ENCODE data around the gene GRID2. TPM values are rescaled to one million over a fixed set of nuclear protein-coding genes. Genes with fewer than 3 reads are reported as not detected.

GRID2 gene
- total RNA-seq, 1 donor from 2014 or later, result 0.17 TPM

- no peak overlapping the region for H3K27ac Mint-ChIP-seq
- H3K27me3 ChIP-seq, result no peaks in the 10 kb centered on the region
- H3K4me3 ChIP-seq, result no peak overlapping the region
- no peaks in the 10 kb centered on the region for H4K20me1 ChIP-seq (ENCODE audit: low read depth)
- no peak overlapping the region for H3K4me3 Mint-ChIP-seq
- no peak for DNase-seq (ENCODE audit: low spot score)
- H2AFZ ChIP-seq (replicated peaks), result no peak overlapping the region
- H3K79me2 ChIP-seq (ENCODE audit: low read depth), result no peaks in the 10 kb centered on the region
- H3K4me1 Mint-ChIP-seq, result no peaks in the 10 kb centered on the region
- H3K27ac ChIP-seq, result no peak overlapping the region
- H3K4me1 ChIP-seq, result no peaks in the 10 kb centered on the region
- no peaks in the 10 kb centered on the region for H3K9me3 ChIP-seq (ENCODE audit: low read depth)
- no peaks in the 10 kb centered on the region for H3F3A ChIP-seq (ENCODE audit: low read depth)
- no peaks in the 10 kb centered on the region for H3K36me3 ChIP-seq
- peaks cover 9% of the 10 kb centered on the region for H3K9me3 Mint-ChIP-seq
- TF ChIP-seq EZH2phosphoT487 (IDR thresholded peaks at IDR 0.05) (no peak), EZH2 (IDR thresholded peaks at IDR 0.05) (no peak), CTCF (IDR thresholded peaks at IDR 0.05) (no peak)
- no peak overlapping the region for H3K4me2 ChIP-seq
- peaks cover 2% of the 10 kb centered on the region for H3K27me3 Mint-ChIP-seq (ENCODE audit: insufficient read depth, low read depth)
- H3K36me3 Mint-ChIP-seq, result no peaks in the 10 kb centered on the region
- no peak overlapping the region for H3K9ac ChIP-seq
Observed at GRCh38 chr4:93327346-93327745, 1023.6 kb downstream of the GRID2 start.

GRCh38 chr4:93334003-93334402 lies 1030.2 kb downstream of the GRID2 start:
- Histone ChIP-seq H4K20me1 (ENCODE audit: low read depth) (no peaks in the 10 kb centered on the region), H2AFZ (replicated peaks) (no peak overlapping the region), H3K79me2 (ENCODE audit: low read depth) (no peaks in the 10 kb centered on the region), H3K4me2 (no peak overlapping the region), H3K27me3 (no peaks in the 10 kb centered on the region), H3K36me3 (no peaks in the 10 kb centered on the region), H3K4me1 (peaks cover 3% of the 10 kb centered on the region), H3K4me3 (no peak overlapping the region), H3F3A (ENCODE audit: low read depth) (no peaks in the 10 kb centered on the region), H3K9me3 (ENCODE audit: low read depth) (no peaks in the 10 kb centered on the region), H3K9ac (no peak overlapping the region), H3K27ac (no peak overlapping the region)
- no peaks in the 10 kb centered on the region for H3K9me3 Mint-ChIP-seq
- H3K4me1 Mint-ChIP-seq, result no peaks in the 10 kb centered on the region
- TF ChIP-seq CTCF (IDR thresholded peaks at IDR 0.05) (no peak), EZH2 (IDR thresholded peaks at IDR 0.05) (no peak), EZH2phosphoT487 (IDR thresholded peaks at IDR 0.05) (no peak)
- DNase-seq (ENCODE audit: low spot score), result no peak
- H3K36me3 Mint-ChIP-seq, result no peaks in the 10 kb centered on the region
- no peaks in the 10 kb centered on the region for H3K27me3 Mint-ChIP-seq (ENCODE audit: insufficient read depth, low read depth)
- H3K4me3 Mint-ChIP-seq, result no peak overlapping the region
- no peak overlapping the region for H3K27ac Mint-ChIP-seq

- no peaks in the 10 kb centered on the region for H3K36me3 Mint-ChIP-seq
- H3K4me3 Mint-ChIP-seq, result no peak overlapping the region
- H3K9me3 Mint-ChIP-seq, result no peaks in the 10 kb centered on the region
- Histone ChIP-seq H3K4me3 (no peak overlapping the region), H3K27me3 (no peaks in the 10 kb centered on the region), H3K4me2 (no peak overlapping the region), H3K79me2 (ENCODE audit: low read depth) (no peaks in the 10 kb centered on the region), H4K20me1 (ENCODE audit: low read depth) (no peaks in the 10 kb centered on the region), H2AFZ (replicated peaks) (no peak overlapping the region), H3K4me1 (peaks cover 3% of the 10 kb centered on the region), H3K36me3 (no peaks in the 10 kb centered on the region), H3K9me3 (ENCODE audit: low read depth) (no peaks in the 10 kb centered on the region), H3K9ac (no peak overlapping the region), H3F3A (ENCODE audit: low read depth) (no peaks in the 10 kb centered on the region), H3K27ac (no peak overlapping the region)
- no peaks in the 10 kb centered on the region for H3K27me3 Mint-ChIP-seq (ENCODE audit: insufficient read depth, low read depth)
- TF ChIP-seq CTCF (IDR thresholded peaks at IDR 0.05) (peak; percentile 5), EZH2phosphoT487 (IDR thresholded peaks at IDR 0.05) (no peak)
- H3K4me1 Mint-ChIP-seq, result no peaks in the 10 kb centered on the region
- no peak overlapping the region for H3K27ac Mint-ChIP-seq
- DNase-seq (ENCODE audit: low spot score), result no peak
Observed at GRCh38 chr4:93337196-93337595, 1033.4 kb downstream of the GRID2 start.

GRCh38 chr4:93342738-93343137 lies 1039.0 kb downstream of the GRID2 start:
- Histone ChIP-seq H3K9ac (no peak overlapping the region), H3K27me3 (no peaks in the 10 kb centered on the region), H3K4me1 (no peaks in the 10 kb centered on the region), H3K27ac (no peak overlapping the region), H3K79me2 (ENCODE audit: low read depth) (no peaks in the 10 kb centered on the region), H3K4me2 (no peak overlapping the region), H4K20me1 (ENCODE audit: low read depth) (no peaks in the 10 kb centered on the region), H2AFZ (replicated peaks) (no peak overlapping the region), H3K36me3 (no peaks in the 10 kb centered on the region), H3K4me3 (no peak overlapping the region), H3K9me3 (ENCODE audit: low read depth) (no peaks in the 10 kb centered on the region), H3F3A (ENCODE audit: low read depth) (no peaks in the 10 kb centered on the region)
- H3K36me3 Mint-ChIP-seq, result no peaks in the 10 kb centered on the region
- TF ChIP-seq EZH2phosphoT487 (IDR thresholded peaks at IDR 0.05) (no peak), EZH2 (IDR thresholded peaks at IDR 0.05) (no peak), CTCF (IDR thresholded peaks at IDR 0.05) (no peak)
- H3K9me3 Mint-ChIP-seq, result no peaks in the 10 kb centered on the region
- H3K27me3 Mint-ChIP-seq (ENCODE audit: insufficient read depth, low read depth), result no peaks in the 10 kb centered on the region
- no peaks in the 10 kb centered on the region for H3K4me1 Mint-ChIP-seq
- DNase-seq (ENCODE audit: low spot score), result no peak
- no peak overlapping the region for H3K27ac Mint-ChIP-seq
- H3K4me3 Mint-ChIP-seq, result no peak overlapping the region
